NCI-H146 (cell line): ENCODE data around the gene ZNF571.

Experiments used
- DNase-seq: peaks from one replicate; lab custom pipeline; 2025; lab: John Stamatoyannopoulos, UW

ZNF571 gene

GRCh38 chr19:37594304-37594981 is at the start of gene ZNF571, which contains the start of gene ZNF540:
Gene ZNF571, minus strand, starts transcription at chr19:37594792. Its CDS starts 8,116 bp downstream, at chr19:37586676.
Gene ZNF540, plus strand, starts transcription at chr19:37594876. Its CDS starts 3,572 bp downstream, at chr19:37598448.
- DNase-seq: peak; percentile 99

GRCh38 chr19:37635076-37636056 is 40.8 kb upstream of the ZNF571 start:
- no peak for DNase-seq

GRCh38 chr19:37594982-37595382 is 390 bp upstream of the ZNF571 start:
- peak; percentile 67 for DNase-seq

GRCh38 chr19:37593996-37594303 is 642 bp downstream of the ZNF571 start:
- DNase-seq: no peak

- no peak for DNase-seq
Measured at GRCh38 chr19:37583340-37583739, 11.3 kb downstream of the ZNF571 start.

GRCh38 chr19:37572203-37572602 is 22.4 kb downstream of the ZNF571 start:
- no peak for DNase-seq

GRCh38 chr19:37565370-37565669 is 29.3 kb downstream of the ZNF571 start:
- no peak for DNase-seq

- DNase-seq: no peak
Measured at GRCh38 chr19:37564624-37565369, 29.8 kb downstream of the ZNF571 start.

- DNase-seq: no peak
Measured at GRCh38 chr19:37563518-37563917, 31.1 kb downstream of the ZNF571 start.

GRCh38 chr19:37551129-37551993 is 43.2 kb downstream of the ZNF571 start:
- DNase-seq: no peak

- no peak for DNase-seq
Measured at GRCh38 chr19:37537391-37537947, 57.1 kb downstream of the ZNF571 start.

- no peak for DNase-seq
Measured at GRCh38 chr19:37519890-37520289, 74.7 kb downstream of the ZNF571 start.
